PC-3 (cell line): ENCODE results near the gene SEC22C. TPM values are rescaled to one million over a fixed set of nuclear protein-coding genes. Genes with fewer than 3 reads are reported as not detected.

Experiments
- ATAC-seq: fragments of 200-7000 bp; cut with Tn5 transposase; 2 replicates; pipeline ENCODE4 v1.9.1; 2020; ENCODE audit warnings: mild to moderate bottlenecking, moderate library complexity
- BruUV-seq: library from RNA; stranded (reverse); fragments of 400-500 nt; replicated peaks from 2 replicates; lab custom pipeline; 2021; lab: Mats Ljungman, UMichigan
- CTCF ChIA-PET: fragments of 300-600 bp; sonication (Branson Sonifier 250); formaldehyde crosslinking; loops from one replicate; lab custom pipeline; 2022; ENCODE audit warnings: antibody characterized with exemption; lab: Charles Lee
- POLR2A ChIA-PET: fragments of 300-600 bp; sonication (Branson Sonifier 250); formaldehyde crosslinking; loops from one replicate; lab custom pipeline; 2022; ENCODE audit warnings: antibody characterized with exemption; ENCODE audit not compliant: unreplicated experiment; lab: Charles Lee
- DNase-seq: peaks from one replicate; pipeline ENCODE4 v3.0.0-alpha.2; 2015
- H2AFZ ChIP-seq: fragments of 300-600 bp; sonication (generic); 2 replicates; pipeline ENCODE4 v1.6.0; 2016; ENCODE audit warnings: antibody characterized with exemption, low read length
- H3F3A ChIP-seq: fragments of 300-600 bp; sonication (generic); one replicate; pipeline ENCODE4 v1.6.0; 2017; ENCODE audit warnings: antibody characterized with exemption, low read length, control low read depth, mild to moderate bottlenecking; ENCODE audit not compliant: unreplicated experiment
- H3K27ac ChIP-seq: fragments of 300-600 bp; sonication (generic); 2 replicates; pipeline ENCODE4 v1.5.1; 2016; ENCODE audit warnings: mild to moderate bottlenecking, low read length
- H3K27me3 ChIP-seq: fragments of 300-600 bp; sonication (generic); 2 replicates; pipeline ENCODE4 v1.6.1; 2016; ENCODE audit warnings: low read length, mixed read lengths
- H3K36me3 ChIP-seq: fragments of 300-600 bp; sonication (generic); 2 replicates; pipeline ENCODE4 v1.6.1; 2016; ENCODE audit warnings: low read depth, mixed run types, low read length, mixed read lengths
- H3K4me1 ChIP-seq: fragments of 300-600 bp; sonication (generic); 2 replicates; pipeline ENCODE4 v1.5.1; 2016; ENCODE audit warnings: low read length; ENCODE audit not compliant: insufficient read depth
- H3K4me2 ChIP-seq: fragments of 300-600 bp; sonication (generic); 2 replicates; pipeline ENCODE4 v1.6.0; 2016; ENCODE audit warnings: low read length
- H3K4me3 ChIP-seq: fragments of 300-600 bp; sonication (generic); 2 replicates; pipeline ENCODE4 v1.5.1; 2016; ENCODE audit warnings: mild to moderate bottlenecking, low read length, mixed read lengths
- H3K79me2 ChIP-seq: fragments of 300-600 bp; sonication (generic); 2 replicates; pipeline ENCODE4 v1.6.1; 2017; ENCODE audit warnings: low read length, mixed read lengths
- H3K9ac ChIP-seq: fragments of 300-600 bp; sonication (generic); 2 replicates; pipeline ENCODE4 v1.6.0; 2016; ENCODE audit warnings: mild to moderate bottlenecking, low read length
- H3K9me2 ChIP-seq: fragments of 300-600 bp; sonication (generic); replicated peaks from 2 replicates; pipeline ENCODE4 v1.6.1; 2016; ENCODE audit warnings: mixed run types, low read length, mixed read lengths
- H3K9me3 ChIP-seq: fragments of 300-600 bp; sonication (generic); 2 replicates; pipeline ENCODE4 v1.6.1; 2016; ENCODE audit warnings: low read length, mixed read lengths
- H4K20me1 ChIP-seq: fragments of 300-600 bp; sonication (generic); 2 replicates; pipeline ENCODE4 v1.6.1; 2016; ENCODE audit warnings: low read length, mixed read lengths
- EZH2 ChIP-seq: fragments of 300-600 bp; sonication (generic); IDR thresholded peaks from one replicate; pipeline ENCODE4 v1.6.1; 2017; ENCODE audit warnings: antibody characterized with exemption, mild to moderate bottlenecking, low read length; ENCODE audit not compliant: unreplicated experiment
- EZH2phosphoT487 ChIP-seq: fragments of 300-600 bp; sonication (generic); IDR thresholded peaks from 2 replicates; pipeline ENCODE4 v1.6.1; 2018; ENCODE audit warnings: mild to moderate bottlenecking, antibody characterized with exemption, low read length, borderline replicate concordance
- intact Hi-C: fragments of 100-400 bp; cut with micrococcal nuclease; formaldehyde crosslinking; loops from 2 replicates; pipeline ENCODE4 v1.9.0; 2023
- total RNA-seq: library from RNA; depleted of rRNA; stranded (reverse); fragments of >200 nt; gene quantifications from 2 replicates; pipeline ENCODE4 v1.2.3, GENCODE V29; 2014
- TF ChIP-seq, protein P1 (sequence below): fragments of 300-600 bp; sonication (generic); conservative IDR thresholded peaks from 2 replicates; pipeline ENCODE4 v1.5.1; 2017; ENCODE audit warnings: antibody characterized with exemption, low read depth, mild to moderate bottlenecking, low read length

SEC22C gene
- total RNA-seq, 1 experiment from 2014 or later: 63.3 TPM

DNA sequence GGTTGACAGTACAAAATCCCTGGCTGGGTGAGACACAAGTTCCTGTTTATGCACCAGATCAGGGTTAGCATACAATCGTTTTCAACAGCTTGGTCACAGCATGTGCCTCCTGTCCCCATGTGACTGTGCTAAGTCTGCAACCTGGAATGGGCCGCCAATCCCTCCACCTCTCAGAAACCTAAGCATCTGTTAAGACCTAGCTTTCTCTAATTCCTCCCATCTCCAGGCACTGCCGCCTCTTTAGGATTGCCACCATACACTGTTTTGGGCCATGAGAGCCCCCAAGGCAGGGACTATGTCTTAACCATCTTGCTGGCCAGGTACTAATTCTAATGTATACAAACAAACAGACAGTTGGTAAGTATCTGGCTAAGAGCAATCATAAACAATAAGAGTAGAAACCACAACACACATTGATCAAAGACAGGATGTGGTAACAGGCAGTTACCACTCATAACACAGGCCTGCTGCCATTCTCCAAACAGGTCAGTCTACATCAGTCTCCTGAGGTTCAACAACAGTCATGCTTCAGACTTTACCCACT, 25.6 kb downstream of the SEC22C start:
- H3F3A ChIP-seq: no peaks in the 10 kb centered on the region
- no peak overlapping the region for H2AFZ ChIP-seq
- H3K4me1 ChIP-seq: no peaks in the 10 kb centered on the region
- H3K27ac ChIP-seq: no peak overlapping the region
- no peaks in the 10 kb centered on the region for H3K79me2 ChIP-seq
- CTCF ChIA-PET: no interaction called here
- no peaks in the 10 kb centered on the region for H3K9me3 ChIP-seq
- H3K9ac ChIP-seq: no peak overlapping the region
- no peaks in the 10 kb centered on the region for H3K9me2 ChIP-seq
- peak; percentile 27 for DNase-seq
- H3K27me3 ChIP-seq: no peaks in the 10 kb centered on the region
- POLR2A ChIA-PET: interaction anchor here (0.6 kb wide), 1 partner anchor 1942 kb away, joined by 3 read pairs; no protein-coding TSS in a partner anchor
- no peak overlapping the region for H3K4me2 ChIP-seq
- TF ChIP-seq EZH2phosphoT487: no peak
- TF ChIP-seq, protein P1, sequence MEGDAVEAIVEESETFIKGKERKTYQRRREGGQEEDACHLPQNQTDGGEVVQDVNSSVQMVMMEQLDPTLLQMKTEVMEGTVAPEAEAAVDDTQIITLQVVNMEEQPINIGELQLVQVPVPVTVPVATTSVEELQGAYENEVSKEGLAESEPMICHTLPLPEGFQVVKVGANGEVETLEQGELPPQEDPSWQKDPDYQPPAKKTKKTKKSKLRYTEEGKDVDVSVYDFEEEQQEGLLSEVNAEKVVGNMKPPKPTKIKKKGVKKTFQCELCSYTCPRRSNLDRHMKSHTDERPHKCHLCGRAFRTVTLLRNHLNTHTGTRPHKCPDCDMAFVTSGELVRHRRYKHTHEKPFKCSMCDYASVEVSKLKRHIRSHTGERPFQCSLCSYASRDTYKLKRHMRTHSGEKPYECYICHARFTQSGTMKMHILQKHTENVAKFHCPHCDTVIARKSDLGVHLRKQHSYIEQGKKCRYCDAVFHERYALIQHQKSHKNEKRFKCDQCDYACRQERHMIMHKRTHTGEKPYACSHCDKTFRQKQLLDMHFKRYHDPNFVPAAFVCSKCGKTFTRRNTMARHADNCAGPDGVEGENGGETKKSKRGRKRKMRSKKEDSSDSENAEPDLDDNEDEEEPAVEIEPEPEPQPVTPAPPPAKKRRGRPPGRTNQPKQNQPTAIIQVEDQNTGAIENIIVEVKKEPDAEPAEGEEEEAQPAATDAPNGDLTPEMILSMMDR: no peak
- no peak for TF ChIP-seq EZH2
- no peaks in the 10 kb centered on the region for H4K20me1 ChIP-seq
- H3K4me3 ChIP-seq: no peak overlapping the region
- no TSS peak for BruUV-seq
- intact Hi-C loops: no loop called here
- ATAC-seq: peak; percentile 49
- peaks cover 46% of the 10 kb centered on the region for H3K36me3 ChIP-seq

DNA sequence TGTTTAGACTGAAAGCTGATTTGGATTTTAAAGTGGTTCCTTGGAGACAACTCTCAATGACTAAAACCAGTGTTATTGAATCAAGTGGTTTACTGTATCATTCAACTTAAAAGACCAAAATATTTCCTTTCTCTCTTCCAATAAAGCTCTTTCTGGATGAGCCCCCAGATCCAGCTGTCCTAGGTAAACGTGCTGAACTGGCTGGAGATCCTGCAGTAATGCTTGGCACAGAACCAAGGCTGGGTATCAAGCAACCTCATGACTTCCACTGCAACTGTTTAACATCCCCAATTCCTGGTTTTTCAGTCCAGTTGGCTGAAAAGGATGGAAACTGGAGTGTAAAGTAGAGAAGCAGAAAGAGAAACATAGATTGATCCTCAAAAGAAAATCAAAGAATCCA, 28.9 kb downstream of the SEC22C start:
- intact Hi-C loops: no loop called here
- ATAC-seq (no peak), DNase-seq (no peak)
- Histone ChIP-seq H3K9ac (no peak overlapping the region), H4K20me1 (no peaks in the 10 kb centered on the region), H3K4me2 (no peak overlapping the region), H3K27ac (no peak overlapping the region), H3K9me2 (no peaks in the 10 kb centered on the region), H2AFZ (no peak overlapping the region), H3K27me3 (no peaks in the 10 kb centered on the region), H3K79me2 (no peaks in the 10 kb centered on the region), H3K4me1 (no peaks in the 10 kb centered on the region), H3K9me3 (no peaks in the 10 kb centered on the region), H3F3A (no peaks in the 10 kb centered on the region), H3K36me3 (peaks cover 35% of the 10 kb centered on the region), H3K4me3 (no peak overlapping the region)
- no peak for TF ChIP-seq EZH2
- TF ChIP-seq, protein P1: no peak
- TF ChIP-seq EZH2phosphoT487: no peak
- BruUV-seq: no TSS peak
- POLR2A ChIA-PET: no interaction called here
- CTCF ChIA-PET: interaction anchor here (0.7 kb wide), 1 partner anchor 75 kb away, joined by 4 read pairs; no protein-coding TSS in a partner anchor

DNA sequence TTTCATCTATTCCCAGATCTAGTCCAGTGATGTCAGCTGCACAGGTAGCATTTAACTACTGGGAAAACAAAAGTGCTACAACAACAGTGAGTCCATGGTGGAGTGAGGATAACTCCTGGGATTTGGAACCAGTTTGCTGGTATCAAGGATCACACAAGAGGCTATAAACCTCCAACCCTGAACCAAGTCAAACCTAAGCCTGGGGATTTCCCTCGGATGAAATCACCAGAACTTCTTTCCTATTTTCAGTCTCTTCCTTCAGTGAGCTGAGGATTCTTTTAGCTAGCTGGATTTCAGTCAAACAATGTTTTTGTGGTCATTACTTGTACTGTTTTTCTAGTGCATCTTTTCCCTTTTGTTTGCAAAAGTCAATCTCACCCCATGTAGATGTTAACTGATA, 31.5 kb downstream of the SEC22C start:
- Histone ChIP-seq H2AFZ (no peak overlapping the region), H3K4me1 (peaks cover 3% of the 10 kb centered on the region), H3K27ac (no peak overlapping the region), H3K9me2 (no peaks in the 10 kb centered on the region), H3K9ac (no peak overlapping the region), H3K4me3 (no peak overlapping the region), H3K27me3 (no peaks in the 10 kb centered on the region), H4K20me1 (no peaks in the 10 kb centered on the region), H3F3A (no peaks in the 10 kb centered on the region), H3K79me2 (no peaks in the 10 kb centered on the region), H3K9me3 (no peaks in the 10 kb centered on the region), H3K36me3 (peaks cover 23% of the 10 kb centered on the region), H3K4me2 (no peak overlapping the region)
- no TSS peak for BruUV-seq
- intact Hi-C loops: no loop called here
- ATAC-seq: no peak
- ChIA-PET POLR2A (no interaction called here), CTCF (no interaction called here)
- no peak for TF ChIP-seq EZH2
- TF ChIP-seq EZH2phosphoT487: no peak
- TF ChIP-seq, protein P1: no peak
- DNase-seq: no peak
